ENCODE measurements around the gene SLC30A2.

Gene SLC30A2

DNA sequence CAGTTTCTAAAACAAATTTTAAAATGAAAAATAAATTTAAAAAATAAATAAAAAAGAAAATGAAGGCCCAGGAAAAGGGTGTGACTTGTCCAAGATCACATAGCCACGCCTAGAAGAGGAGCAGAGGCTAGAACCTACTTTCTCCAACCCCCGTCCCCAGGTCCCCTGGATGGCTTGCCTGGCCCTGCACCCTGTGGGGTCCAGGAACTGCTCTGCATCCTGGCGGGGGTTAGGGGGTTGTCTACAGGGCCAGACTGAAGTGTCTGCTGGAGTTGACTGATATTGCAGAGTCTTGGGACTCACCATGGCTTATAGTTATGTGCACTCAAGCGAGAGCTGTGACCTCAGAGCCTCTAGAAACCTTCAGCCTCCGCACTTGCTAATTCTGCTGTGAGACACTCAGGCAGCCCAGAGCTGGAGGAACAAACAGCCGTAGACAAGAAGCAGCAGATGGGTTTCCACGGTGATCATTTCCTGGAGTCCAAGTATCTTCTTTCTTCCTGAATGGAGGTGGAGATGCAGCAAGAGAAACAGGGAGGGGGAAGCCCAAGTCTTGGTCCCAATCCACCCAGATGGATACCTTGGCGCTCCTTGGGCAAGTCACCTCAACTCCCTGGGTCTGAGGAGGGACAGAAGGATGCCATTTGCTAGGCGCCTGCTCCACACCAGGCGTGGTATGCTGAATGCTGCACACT lies 29.5 kb downstream of the SLC30A2 start:
- H3K4me3 ChIP-seq (ENCODE audit: control insufficient read depth, low read depth, low read length) = no peak overlapping the region
- no peak for TF ChIP-seq CTCF (IDR thresholded peaks at IDR 0.05; ENCODE audit: control insufficient read depth, insufficient read depth, low read depth, low read length, missing control alignments)
- DNase-seq (ENCODE audit: low read depth) = no peak

DNA sequence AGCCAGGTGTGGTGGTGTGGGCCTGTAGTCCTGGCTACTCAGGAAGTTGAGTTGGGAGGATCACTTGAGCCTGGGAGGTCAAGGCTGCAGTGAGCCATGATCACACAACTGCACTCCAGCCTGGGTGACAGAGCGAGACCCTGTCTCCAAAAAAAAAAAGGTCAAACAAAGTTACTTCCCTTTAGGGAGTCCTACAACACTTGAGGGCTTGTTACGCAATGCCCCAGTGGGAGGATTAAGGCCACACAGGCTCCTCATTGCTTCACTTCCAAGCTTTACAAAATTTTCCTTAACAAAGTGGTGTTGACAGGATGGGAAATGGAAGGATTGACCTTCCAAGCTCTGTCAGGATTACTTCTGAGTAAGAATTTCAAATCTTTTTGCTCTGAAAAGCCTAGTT lies 30.6 kb downstream of the SLC30A2 start:
- no peak for TF ChIP-seq CTCF (IDR thresholded peaks at IDR 0.05; ENCODE audit: control insufficient read depth, insufficient read depth, low read depth, low read length, missing control alignments)
- no peak overlapping the region for H3K4me3 ChIP-seq (ENCODE audit: control insufficient read depth, low read depth, low read length)
- DNase-seq (ENCODE audit: low read depth) = peak; percentile 59

DNA sequence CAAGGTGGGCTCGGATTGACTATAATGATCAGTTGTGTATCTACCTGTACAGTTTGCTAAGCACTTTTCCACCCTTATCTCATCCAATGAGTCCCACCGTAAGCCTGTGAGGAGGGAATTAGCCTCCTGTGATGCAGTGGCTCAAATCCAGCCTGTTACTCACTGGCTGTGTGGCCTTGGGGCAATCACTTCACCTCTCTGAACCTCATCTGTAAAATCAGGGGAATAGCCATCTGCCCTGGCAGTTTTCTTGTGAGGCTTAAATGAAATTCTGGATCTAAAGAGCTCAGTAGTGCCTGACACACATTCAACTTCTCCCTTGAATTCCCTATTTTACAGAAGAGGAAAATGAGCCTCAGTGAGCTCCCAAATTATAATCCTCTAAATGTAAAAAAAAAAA lies 31.7 kb downstream of the SLC30A2 start:
- H3K4me3 ChIP-seq (ENCODE audit: control insufficient read depth, low read depth, low read length) = no peak overlapping the region
- no peak for DNase-seq (ENCODE audit: low read depth)
- no peak for TF ChIP-seq CTCF (IDR thresholded peaks at IDR 0.05; ENCODE audit: control insufficient read depth, insufficient read depth, low read depth, low read length, missing control alignments)

DNA sequence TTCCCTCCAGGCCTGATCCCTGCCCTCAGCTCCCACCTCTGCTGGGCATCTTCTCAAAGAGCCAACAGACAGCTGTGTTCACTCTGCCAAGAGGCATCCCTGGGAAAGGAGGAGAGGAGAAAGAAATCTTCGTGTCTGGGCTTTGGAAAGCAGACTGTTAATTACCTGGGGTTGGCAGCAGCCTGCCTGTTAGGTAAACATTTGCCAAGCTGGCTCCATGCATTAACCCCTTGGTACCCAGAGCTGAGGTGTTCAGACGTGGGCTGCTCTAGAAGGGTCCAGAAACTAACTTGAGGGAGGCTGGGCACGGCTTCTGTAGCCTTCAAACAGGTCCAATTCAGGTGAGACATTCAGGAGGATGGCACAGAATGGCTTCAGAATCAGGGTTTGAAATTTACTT lies 33.1 kb downstream of the SLC30A2 start:
- DNase-seq (ENCODE audit: low read depth) = no peak
- TF ChIP-seq CTCF (IDR thresholded peaks at IDR 0.05; ENCODE audit: control insufficient read depth, insufficient read depth, low read depth, low read length, missing control alignments) = no peak
- no peak overlapping the region for H3K4me3 ChIP-seq (ENCODE audit: control insufficient read depth, low read depth, low read length)

GRCh38 chr1:26010825-26011224 lies 35.1 kb downstream of the SLC30A2 start:
- no peak for DNase-seq (ENCODE audit: low read depth)
- H3K4me3 ChIP-seq (ENCODE audit: control insufficient read depth, low read depth, low read length) = no peak overlapping the region
- no peak for TF ChIP-seq CTCF (IDR thresholded peaks at IDR 0.05; ENCODE audit: control insufficient read depth, insufficient read depth, low read depth, low read length, missing control alignments)

GRCh38 chr1:26009796-26010447 lies 36.0 kb downstream of the SLC30A2 start:
- H3K4me3 ChIP-seq (ENCODE audit: control insufficient read depth, low read depth, low read length) = no peak overlapping the region
- TF ChIP-seq CTCF (IDR thresholded peaks at IDR 0.05; ENCODE audit: control insufficient read depth, insufficient read depth, low read depth, low read length, missing control alignments) = no peak
- DNase-seq (ENCODE audit: low read depth) = no peak

All from AG09309 (cell line).